ENCODE results near the gene HLA-DPB1.

- TF ChIP-seq CEBPB (IDR thresholded peaks at IDR 0.05) (no peak), RCOR1 (IDR thresholded peaks at IDR 0.05; ENCODE audit: low read depth, low read length) (no peak)
These were observed 18.1 kb downstream of the HLA-DPB1 start for GRCh38 chr6:33093855-33094254.

Measured in A549 (cell line).